GM19324 (cell line): ENCODE results near the gene KLHL40.

ENCODE experiments used
- ATAC-seq: cut with Tn5 transposase; IDR thresholded peaks from one replicate; pipeline ENCODE4 v1.9.1; 2021; ENCODE audit warnings: mild to moderate bottlenecking, moderate library complexity; ENCODE audit not compliant: unreplicated experiment, low FRiP score

KLHL40 gene

DNA sequence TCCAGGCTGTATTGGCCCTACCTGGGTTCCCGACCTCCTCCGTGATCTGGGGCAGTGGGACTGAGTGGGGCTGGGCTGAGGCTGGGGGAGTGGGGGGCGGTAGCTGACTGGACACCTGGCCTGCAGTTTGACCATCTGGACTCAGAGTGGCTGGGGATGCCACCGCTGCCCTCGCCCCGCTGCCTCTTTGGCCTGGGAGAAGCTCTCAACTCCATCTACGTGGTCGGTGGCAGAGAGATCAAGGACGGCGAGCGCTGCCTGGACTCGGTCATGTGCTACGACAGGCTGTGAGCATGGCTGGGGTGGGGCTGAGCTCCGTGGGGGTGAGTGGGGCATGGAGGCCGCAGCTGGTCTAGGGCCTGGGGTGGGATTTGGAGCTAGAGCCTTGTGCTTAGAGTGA, 2.7 kb downstream of the KLHL40 start:
- ATAC-seq: no peak

GRCh38 chr3:42688487-42689420, 3.4 kb downstream of the KLHL40 start:
- no peak for ATAC-seq

- no peak for ATAC-seq
Observed at GRCh38 chr3:42689421-42690014, 4.2 kb downstream of the KLHL40 start.

DNA sequence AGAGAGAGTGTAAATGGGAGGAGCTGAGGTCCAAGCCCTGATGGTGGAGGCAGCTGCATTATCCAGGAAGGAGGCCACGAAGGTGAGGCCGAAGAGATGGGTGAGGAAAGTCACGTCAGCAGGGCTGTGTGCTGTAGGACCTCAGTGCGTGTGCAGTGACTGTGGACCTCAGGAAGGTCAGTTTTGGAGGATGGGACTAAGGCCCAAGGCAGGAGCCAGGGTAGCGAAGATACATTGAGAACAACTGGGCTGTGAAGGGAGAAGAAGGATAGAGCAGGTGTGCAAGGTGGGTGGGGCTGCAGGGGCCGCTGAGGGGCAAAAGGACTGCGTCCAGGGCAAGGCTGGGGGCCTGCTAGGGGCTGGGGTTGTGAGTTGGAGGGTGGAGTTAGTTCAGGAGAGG, 4.9 kb downstream of the KLHL40 start:
- ATAC-seq: no peak

- no peak for ATAC-seq
Observed at GRCh38 chr3:42690766-42691680, 5.7 kb downstream of the KLHL40 start.

DNA sequence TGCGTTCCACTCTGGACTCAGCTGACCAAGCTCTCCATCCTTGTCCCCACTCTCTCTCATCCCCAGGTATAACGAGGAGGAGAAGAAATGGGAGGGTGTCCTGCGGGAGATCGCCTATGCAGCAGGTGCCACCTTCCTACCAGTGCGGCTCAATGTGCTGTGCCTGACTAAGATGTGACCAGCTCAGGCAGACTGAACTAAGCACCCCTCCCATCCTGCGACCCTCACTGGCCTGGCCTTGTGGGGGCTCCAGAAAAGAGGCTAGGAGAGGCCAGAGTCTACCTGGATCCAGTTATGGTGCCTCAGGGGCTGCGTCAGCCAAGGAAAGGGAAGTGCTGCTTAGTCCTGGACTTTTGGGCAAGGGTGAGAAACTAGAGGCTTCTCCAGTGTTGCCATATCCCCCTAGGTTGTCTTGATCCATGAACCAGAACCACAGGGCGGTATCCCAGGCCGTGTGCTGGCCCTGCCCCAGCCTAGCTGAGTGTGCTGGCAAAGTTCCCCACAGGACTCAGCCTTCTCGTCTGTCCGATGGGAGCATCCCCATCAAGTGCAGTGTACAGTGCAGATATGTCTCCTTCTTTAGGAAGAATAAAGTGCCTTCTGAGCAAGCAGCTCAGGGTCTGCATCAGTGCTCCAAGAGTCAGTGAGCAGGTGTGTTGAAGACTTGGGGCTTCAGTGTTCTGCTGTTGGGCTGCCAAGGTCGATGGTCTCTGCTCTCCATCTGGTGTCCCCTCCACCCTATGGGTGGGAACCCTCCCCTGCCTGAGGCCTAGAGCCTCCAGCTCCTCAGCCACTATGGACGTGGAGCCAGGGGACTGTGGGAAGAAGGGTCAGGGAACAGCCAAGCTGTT, 6.7 kb downstream of the KLHL40 start:
- ATAC-seq: no peak

DNA sequence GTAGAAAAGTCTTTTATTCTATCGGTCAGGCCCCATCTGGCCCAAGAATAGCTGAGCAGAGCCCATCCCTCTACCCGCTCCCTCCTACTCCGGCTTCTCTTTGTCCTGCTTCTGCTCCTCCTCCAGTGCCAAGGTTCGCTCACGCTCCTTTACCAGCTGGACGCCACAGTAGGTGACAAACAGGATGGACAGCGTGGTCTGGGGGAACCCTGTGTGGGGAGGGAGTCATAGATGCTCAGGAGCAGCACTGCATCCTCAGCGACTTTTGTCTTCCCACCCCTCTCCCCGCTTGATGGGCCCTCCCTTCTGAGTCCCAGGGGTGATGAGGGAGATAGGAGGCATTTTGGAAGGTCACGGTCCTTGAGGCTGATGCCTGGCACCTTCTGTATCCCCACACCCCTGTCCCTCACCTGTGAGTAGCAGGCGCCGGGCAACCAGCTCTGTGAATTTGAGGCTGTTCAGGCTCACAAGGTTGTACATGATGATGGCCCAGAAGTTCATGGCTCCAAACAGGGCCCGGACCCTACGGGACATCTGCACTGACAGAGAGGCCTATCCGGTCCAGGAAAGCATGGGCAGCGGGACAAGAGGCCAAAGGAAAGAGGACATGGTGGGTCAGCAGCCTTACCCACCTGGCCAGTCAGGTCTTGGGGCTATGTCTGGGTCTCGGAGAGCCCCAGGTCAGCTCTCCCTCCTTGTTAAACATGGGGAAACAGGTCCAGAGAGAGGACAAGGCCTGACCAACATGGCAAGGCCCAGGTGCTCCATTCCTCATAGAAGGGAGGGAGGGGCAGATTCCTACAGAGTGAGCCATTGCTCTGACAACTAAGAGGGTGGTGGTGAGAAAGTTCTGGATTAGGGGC, 7.6 kb downstream of the KLHL40 start:
- no peak for ATAC-seq

GRCh38 chr3:42693530-42693930, 8.2 kb downstream of the KLHL40 start:
- ATAC-seq: no peak

DNA sequence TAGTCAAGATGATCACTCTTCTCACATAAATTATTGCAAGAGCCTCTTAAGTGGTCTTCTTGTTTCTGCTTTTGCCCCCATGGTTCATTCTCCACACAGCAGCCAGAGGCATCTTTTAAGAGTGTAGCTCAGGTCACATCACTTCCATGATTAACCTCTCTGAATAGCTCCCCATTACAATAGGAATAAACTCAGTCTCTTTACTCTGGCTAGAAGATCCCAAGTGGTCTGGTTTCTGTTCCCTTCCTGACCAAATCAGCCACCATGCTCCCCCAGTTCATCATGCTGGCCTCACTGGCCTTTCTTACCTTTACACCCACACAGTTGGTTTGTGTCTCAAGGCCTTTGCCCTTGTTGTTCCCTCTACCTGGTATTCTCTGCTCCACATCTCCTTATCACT, 9.0 kb downstream of the KLHL40 start:
- ATAC-seq: no peak

- ATAC-seq: no peak
Observed at GRCh38 chr3:42696356-42697288, 11.3 kb downstream of the KLHL40 start.

GRCh38 chr3:42697289-42698051, 12.1 kb downstream of the KLHL40 start:
- ATAC-seq: no peak

- ATAC-seq: no peak
Observed at GRCh38 chr3:42698216-42698910, 13.0 kb downstream of the KLHL40 start.

- no peak for ATAC-seq
Observed at GRCh38 chr3:42698911-42699230, 13.5 kb downstream of the KLHL40 start.

GRCh38 chr3:42699511-42699971, 14.2 kb downstream of the KLHL40 start:
- ATAC-seq: no peak

- ATAC-seq: no peak
Observed at GRCh38 chr3:42700366-42701288, 15.3 kb downstream of the KLHL40 start.
